Left lung (tissue), 10 donors: ENCODE results near the gene MMEL1. TPM values are rescaled to one million over a fixed set of nuclear protein-coding genes. Genes with fewer than 3 reads are reported as not detected.
"Not testable (repeated sequence)": the region's sequence is repeated elsewhere in the genome, so short reads cannot be mapped to it uniquely, and the experiment has no call there.

Experiments
- ATAC-seq: fragments of 200-7000 bp; cut with Tn5 transposase; one replicate; pipeline ENCODE4 v1.9.1; 2020; ENCODE audit warnings: moderate library complexity
- DNase-seq, 4 donors: peaks; one replicate each; pipeline ENCODE4 v3.0.0-alpha.2; 2013 to 2020
- H3K27ac ChIP-seq, 2 donors: fragments of 200-600 bp; sonication (generic) in 1 of 2; one replicate each; pipeline versions ENCODE4 v1.5.0 to v1.8.0; 2020 to 2021
- H3K27me3 ChIP-seq, 2 donors: fragments of 200-600 bp; sonication (generic) in 1 of 2; one replicate each; pipeline versions ENCODE4 v1.5.0 to v1.8.0; 2020 to 2021
- H3K36me3 ChIP-seq, 2 donors: fragments of 200-600 bp; sonication (generic) in 1 of 2; one replicate each; pipeline versions ENCODE4 v1.5.0 to v1.8.0; 2020 to 2021
- H3K4me1 ChIP-seq, 2 donors: fragments of 200-600 bp; one replicate each; pipeline ENCODE4 v1.8.0; 2021
- H3K4me3 ChIP-seq, 2 donors: fragments of 200-600 bp; sonication (generic) in 1 of 2; one replicate each; pipeline versions ENCODE4 v1.5.0 to v1.8.0; 2020 to 2021; ENCODE audit warnings: mild to moderate bottlenecking in 1 of 2
- H3K9me3 ChIP-seq, 2 donors: fragments of 200-600 bp; sonication (generic) in 1 of 2; one replicate each; pipeline versions ENCODE4 v1.5.0 to v1.8.0; 2020 to 2021
- CTCF ChIP-seq, 2 donors: fragments of 200-600 bp; sonication (generic) in 1 of 2; IDR thresholded peaks; one replicate each; pipeline versions ENCODE4 v1.5.0 to v1.8.0; 2021; ENCODE audit warnings: antibody characterized with exemption in 2 of 2
- intact Hi-C, 2 donors: fragments of 100-400 bp; cut with DNase I; formaldehyde crosslinking; loops; one replicate each; pipeline versions ENCODE4 v1.11.2 to v1.14.2; 2022
- polyA plus RNA-seq, 6 donors: library from polyadenylated mRNA; unstranded; fragments of 120-200 nt; gene quantifications; one replicate each; pipeline ENCODE4 v1.2.1, GENCODE V29; 2013; ENCODE audit not compliant: insufficient read length in 6 of 6
- total RNA-seq, 2 donors: library from RNA; stranded (reverse); fragmentation: NEBNext Ultra II Directional; extraction: Animal tissue kit (Norgen Biotek cat#: 25700); gene quantifications; one replicate each; pipeline ENCODE4 v1.2.1, GENCODE V29; 2021
- donor health status: DM: no; HTN: yes; CAD: no.
- donor health status: DM: no; HTN: no; CAD: no.

The MMEL1 gene
- total and polyA plus RNA-seq, 8 donors = 3.4 to 9.1 (median 3.9) TPM

DNA sequence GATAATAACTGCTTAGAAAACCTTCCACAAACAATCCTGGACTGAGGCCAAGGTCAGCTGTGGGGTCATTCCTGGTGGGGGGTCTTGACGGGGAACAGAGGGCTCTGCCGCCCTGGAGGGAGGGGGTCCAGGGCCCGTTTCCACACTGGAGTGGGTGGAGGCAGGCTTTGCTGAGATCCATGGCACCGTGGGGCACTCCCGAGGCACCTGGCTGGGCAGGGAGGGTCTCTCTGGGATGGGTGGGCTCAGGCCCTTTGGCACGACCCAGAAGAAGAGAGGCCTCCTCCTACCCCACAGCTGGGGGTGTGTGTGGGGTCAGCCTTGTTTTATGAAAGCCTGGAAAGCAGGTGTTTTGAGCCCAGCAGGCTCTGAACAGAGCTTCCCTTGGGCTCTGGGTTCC is 5.1 kb downstream of the MMEL1 start:
- TF ChIP-seq CTCF (IDR thresholded peaks at IDR 0.05) = no peak
- no peaks in the 10 kb centered on the region for H3K36me3 ChIP-seq
- no peak overlapping the region for H3K27ac ChIP-seq
- H3K4me3 ChIP-seq = no peak overlapping the region
- peaks cover 0 to 6% of the 10 kb centered on the region in 2 donors for H3K4me1 ChIP-seq
- no peak for ATAC-seq
- no peaks in the 10 kb centered on the region for H3K9me3 ChIP-seq
- peaks cover 36 to 76% of the 10 kb centered on the region in 2 donors for H3K27me3 ChIP-seq
- peak in 1 of 4 donors; percentile 41 for DNase-seq
- intact Hi-C loops = no loop called here

DNA sequence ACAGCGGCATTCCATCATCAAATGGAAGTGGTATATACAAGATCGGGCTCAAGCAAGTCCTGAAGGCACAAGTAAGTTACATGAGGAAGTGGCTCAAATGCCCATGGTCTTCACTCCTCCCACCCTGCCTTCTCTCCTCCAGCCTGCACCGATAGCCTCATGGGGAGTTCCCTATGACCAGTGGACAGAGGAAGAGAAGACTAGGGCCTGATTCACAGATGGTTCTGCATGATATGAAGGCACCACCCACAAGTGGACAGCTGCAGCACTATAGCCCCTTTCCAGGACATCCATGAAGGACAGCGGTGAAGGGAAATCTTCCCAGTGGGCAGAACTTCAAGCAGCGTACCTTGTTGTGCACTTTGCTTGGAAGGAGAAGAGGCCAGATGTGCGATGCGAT is 7.1 kb downstream of the MMEL1 start:
- H3K4me1 ChIP-seq, intact Hi-C loops, H3K36me3 ChIP-seq, H3K4me3 ChIP-seq, H3K27ac ChIP-seq, H3K9me3 ChIP-seq, ATAC-seq, DNase-seq: not testable (repeated sequence)
- peaks cover 36 to 56% of the 10 kb centered on the region in 2 donors for H3K27me3 ChIP-seq

- Histone ChIP-seq H3K9me3 (peaks cover 0 to 4% of the 10 kb centered on the region in 2 donors), H3K36me3 (no peaks in the 10 kb centered on the region), H3K4me3 (no peak overlapping the region), H3K4me1 (peaks cover 0 to 6% of the 10 kb centered on the region in 2 donors), H3K27me3 (peaks cover 36 to 52% of the 10 kb centered on the region in 2 donors), H3K27ac (no peak overlapping the region)
- no peak for TF ChIP-seq CTCF (IDR thresholded peaks at IDR 0.05)
- ATAC-seq (no peak), DNase-seq (no peak)
- intact Hi-C loops = no loop called here
Measured at GRCh38 chr1:2625311-2625710, 7.5 kb downstream of the MMEL1 start.

GRCh38 chr1:2624735-2625300 is 8.0 kb downstream of the MMEL1 start:
- no peak for TF ChIP-seq CTCF (IDR thresholded peaks at IDR 0.05)
- no peaks in the 10 kb centered on the region for H3K36me3 ChIP-seq
- intact Hi-C loops = no loop called here
- no peak for ATAC-seq
- DNase-seq = no peak
- no peak overlapping the region for H3K27ac ChIP-seq
- peaks cover 36 to 47% of the 10 kb centered on the region in 2 donors for H3K27me3 ChIP-seq
- H3K4me1 ChIP-seq = peaks cover 0 to 6% of the 10 kb centered on the region in 2 donors
- peaks cover 0 to 4% of the 10 kb centered on the region in 2 donors for H3K9me3 ChIP-seq
- no peak overlapping the region for H3K4me3 ChIP-seq

DNA sequence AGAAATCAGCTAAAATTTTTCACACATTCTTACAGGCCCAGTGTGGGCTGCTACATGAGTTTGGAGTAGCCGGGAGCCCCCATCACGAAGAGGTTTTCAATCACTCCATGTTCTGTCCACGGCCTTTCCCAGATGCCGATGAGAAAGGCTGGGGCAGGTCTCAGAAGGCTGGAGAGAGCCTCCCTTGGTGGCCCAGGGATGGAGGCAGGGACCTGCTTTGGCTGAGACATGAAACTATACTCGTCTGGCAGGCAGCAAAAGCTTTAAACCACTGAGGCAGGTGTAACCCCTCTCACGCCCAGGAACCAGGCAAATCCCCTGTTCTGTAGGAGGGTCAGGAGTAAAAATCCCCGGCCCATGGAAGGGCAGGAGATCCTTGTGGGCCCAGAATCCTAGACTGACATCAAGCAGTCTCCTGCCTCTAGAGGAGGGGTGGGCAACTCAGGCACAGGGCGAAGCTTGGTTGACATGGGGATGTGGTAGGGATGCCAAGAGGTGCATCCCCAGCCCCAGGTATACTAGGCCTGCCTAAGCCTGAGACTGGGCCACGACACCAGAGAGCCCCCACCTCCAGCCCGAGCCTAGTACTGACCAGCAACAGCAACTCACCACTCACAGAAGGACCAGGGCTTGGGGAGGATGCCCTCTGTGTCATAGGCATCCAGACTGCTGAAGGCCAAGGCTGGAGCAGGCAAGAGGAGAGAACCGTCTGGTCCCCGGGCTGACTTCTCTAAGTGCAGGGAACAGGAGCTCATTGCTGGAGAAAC is 9.1 kb downstream of the MMEL1 start:
- no peak for TF ChIP-seq CTCF (IDR thresholded peaks at IDR 0.05)
- Histone ChIP-seq H3K27ac (no peak overlapping the region), H3K27me3 (peaks cover 26 to 36% of the 10 kb centered on the region in 2 donors), H3K4me1 (peaks cover 0 to 3% of the 10 kb centered on the region in 2 donors), H3K36me3 (no peaks in the 10 kb centered on the region), H3K4me3 (no peak overlapping the region), H3K9me3 (peaks cover 0 to 4% of the 10 kb centered on the region in 2 donors)
- intact Hi-C loops = no loop called here
- DNase-seq (no peak), ATAC-seq (no peak)
